HG03159 (cell line): ENCODE measurements around the gene SNRNP27.
"Not testable (repeated sequence)": the region's sequence is repeated elsewhere in the genome, so short reads cannot be mapped to it uniquely, and the experiment has no call there.

ENCODE experiments used
- ATAC-seq: cut with Tn5 transposase; IDR thresholded peaks from one replicate; pipeline ENCODE4 v1.9.1; 2021; ENCODE audit warnings: mild to moderate bottlenecking, moderate library complexity; ENCODE audit not compliant: unreplicated experiment

SNRNP27 gene, protein sequence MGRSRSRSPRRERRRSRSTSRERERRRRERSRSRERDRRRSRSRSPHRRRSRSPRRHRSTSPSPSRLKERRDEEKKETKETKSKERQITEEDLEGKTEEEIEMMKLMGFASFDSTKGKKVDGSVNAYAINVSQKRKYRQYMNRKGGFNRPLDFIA

DNA sequence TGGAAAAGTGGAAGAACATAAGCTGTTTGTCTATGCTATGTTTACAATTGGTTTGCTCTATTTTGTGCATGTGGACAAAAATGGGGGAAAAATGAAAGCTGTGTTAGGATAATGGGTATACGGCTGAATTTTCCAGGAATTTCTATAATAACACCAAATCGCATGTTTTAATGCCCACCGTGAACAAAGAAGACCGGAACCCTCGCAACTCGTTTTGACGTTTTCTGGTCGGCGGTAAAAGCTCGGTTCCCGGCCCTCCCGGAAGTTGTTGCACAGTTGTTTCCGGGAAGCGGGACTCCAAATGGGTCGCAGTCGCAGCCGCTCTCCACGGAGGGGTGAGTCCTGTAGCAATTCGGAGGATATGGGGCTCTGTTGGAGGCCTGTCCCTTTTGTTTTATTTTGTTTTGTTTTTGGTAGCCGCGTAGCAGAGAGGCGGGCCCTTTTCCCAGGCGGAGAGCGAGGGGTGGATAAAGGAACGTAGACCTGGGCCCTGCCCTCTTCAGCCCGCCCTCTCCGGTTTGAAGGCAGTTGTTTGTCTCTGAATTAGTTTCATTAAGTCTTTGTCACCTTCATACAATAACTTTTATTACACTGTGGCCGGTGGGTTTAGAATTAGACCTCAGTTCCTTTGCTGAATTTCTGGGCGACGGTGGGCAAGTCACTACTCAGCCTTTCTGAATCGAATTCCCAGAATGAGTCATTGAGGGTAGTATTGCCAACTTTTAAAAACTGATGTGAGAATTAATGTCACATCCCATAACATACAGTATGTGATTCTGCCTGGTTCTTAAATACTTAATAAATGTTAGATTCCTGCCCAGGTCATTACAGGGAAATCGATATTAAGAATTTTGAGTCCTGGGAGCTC lies at the start of gene SNRNP27:
Gene SNRNP27, plus strand, starts transcription at position 273 of the 868 bp plus-strand sequence. Its CDS starts 29 bp downstream, at position 302.
- ATAC-seq, result peak; percentile 66

DNA sequence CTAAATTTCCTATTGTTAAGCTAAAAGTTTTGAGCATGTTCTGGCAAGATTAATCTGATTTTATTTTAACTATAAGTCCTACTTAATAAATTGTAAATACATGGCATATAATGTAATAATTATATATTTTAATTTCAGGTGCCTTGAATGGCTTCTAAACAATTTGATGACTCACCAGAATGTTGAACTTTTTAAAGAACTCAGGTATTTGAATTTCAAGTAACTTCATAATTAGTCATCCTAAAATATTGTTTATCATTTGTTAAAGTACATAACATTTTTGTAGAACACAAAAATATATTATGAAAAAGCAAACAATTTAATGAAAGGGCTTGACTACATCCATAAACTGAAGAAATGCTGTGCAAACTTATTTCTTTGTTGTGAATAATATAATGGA lies 49.8 kb upstream of the SNRNP27 start:
- ATAC-seq, result no peak

DNA sequence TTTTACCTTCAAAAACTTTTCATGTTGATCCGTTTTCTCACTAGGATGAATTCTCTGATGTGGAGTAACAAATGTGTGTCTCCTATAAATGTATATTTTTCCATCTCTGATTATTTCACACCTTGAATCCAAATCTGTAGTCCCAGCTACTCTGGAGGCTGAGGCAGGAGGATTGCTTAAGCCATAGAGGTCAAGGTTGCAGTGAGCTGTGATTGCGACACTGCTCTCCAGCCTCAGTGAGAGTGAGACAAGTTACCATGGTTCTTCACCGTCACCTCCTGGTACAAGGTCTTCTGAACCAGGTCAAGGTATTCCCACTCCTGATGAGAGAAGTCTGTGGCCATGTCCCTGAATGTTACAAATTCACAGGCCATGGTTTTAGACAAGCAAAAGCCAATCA lies 49.2 kb upstream of the SNRNP27 start:
- no peak for ATAC-seq

DNA sequence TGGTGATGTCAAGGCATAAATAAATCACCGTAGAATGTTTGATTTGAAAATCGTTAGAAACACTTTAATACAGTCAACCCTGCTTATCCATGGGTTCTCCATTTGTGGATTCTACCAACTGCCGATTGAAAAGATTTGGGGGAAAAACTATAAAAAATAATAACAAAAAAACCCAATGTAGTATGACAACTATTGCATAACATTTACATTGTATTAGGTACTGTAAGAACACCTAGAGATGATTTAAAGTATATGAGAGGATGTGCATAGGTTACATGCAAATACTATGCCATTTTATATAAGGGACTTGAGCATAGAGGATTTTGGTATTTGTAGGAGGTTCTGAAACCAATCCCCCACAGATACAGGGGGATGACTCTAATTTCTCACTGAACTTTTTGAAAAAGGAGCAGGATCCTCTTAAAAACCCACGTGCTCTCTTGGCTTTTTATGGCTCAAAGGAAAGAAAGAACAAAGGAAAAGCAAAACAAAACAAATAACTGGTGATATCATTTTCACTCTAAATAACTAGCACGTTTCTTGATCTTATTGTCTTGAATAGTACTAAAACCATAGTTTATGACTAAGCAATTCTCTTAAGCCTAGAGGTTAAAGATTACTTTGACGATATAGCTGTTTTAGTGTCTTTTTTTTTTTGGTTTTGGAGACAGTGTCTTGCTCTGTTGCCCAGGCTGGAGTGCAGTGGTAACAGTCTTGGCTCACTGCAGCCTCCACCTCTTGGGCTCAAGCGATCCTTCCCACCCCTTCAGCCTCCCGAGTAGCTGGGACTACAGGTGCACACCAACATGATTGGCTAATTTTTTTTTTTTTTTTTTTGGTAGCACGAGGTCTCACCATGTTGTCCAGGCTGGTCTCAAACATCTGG lies 47.3 kb upstream of the SNRNP27 start:
- no peak for ATAC-seq

DNA sequence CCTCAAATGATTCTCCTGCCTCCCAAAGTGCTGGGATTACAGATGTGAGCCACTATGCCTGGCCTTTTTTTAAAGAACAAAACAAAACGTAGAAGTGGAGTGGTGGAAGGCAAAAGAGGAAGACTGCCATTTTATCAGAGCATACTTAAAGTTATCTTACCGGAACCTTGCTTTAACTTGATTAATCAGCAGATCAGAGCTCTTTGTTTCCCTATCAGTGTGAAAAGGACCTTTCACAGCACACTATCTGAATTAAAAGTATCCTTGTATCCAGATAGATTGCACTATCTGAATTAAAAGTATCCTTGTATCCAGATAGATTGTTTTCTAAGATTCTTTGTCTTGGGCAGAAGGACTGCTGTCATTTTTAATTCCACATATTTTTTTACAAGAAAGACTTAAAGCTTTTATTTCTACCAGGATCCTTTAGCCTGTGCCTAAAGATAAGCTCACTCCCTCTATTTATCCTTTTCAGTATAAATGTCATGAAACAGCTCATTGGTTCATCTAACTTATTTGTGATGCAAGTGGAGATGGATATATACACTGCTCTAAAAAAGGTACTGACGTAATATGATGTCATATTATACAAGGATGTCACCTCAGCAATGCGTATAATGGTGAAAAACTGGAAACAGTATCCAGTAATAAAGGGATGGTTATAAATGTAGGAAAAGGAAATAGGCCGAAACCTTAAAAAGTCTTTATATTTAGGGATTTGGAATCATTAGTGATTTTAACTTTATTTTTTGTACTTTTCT lies 46.5 kb upstream of the SNRNP27 start:
- ATAC-seq, result no peak

DNA sequence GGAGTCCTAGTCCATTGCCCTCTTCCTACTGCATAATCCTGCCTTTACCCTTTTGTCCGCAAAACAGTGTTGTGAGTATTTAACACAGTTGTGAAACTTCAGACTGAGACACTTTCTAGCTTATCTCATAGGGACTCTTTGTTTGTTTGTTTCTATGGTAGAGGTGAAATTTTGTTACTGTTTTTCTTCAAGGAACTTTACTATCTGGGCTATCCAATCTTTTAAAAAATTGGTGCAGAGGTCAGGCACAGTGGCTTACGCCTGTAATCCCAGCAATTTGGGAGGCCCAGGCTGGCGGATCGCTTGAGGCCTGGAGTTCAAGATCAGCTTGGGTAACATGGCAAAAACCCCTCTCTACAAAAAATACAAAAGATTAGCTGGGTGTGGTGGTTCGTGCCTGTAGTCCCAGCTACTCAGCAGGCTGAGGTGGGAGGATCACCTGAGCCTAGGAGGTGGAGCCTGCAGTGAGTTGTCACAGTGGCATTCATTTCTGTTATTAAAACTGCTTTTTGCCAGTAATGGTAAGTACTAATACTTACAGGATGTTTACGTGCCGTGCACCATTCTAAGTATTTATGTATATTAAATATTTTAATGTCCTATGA lies 45.5 kb upstream of the SNRNP27 start:
- no peak for ATAC-seq

DNA sequence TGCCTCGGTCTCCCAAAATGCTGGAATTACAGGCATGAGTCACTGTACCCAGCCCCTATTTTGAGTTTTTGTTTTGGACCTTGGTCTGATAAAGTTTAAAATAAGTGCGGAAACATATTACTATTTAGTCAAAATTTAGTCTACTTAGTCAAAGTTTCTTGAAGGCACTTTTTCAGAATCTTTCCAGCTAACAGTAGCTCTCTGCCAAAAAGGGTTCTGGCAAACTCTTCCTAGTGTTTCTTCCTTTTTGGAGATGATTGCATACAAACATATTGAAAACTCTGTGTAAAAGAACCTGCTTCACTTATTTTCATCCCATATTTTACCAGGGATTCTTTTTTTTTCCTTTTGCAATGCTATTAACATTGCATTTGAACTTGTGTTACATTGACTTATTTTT lies 35.5 kb upstream of the SNRNP27 start:
- no peak for ATAC-seq

DNA sequence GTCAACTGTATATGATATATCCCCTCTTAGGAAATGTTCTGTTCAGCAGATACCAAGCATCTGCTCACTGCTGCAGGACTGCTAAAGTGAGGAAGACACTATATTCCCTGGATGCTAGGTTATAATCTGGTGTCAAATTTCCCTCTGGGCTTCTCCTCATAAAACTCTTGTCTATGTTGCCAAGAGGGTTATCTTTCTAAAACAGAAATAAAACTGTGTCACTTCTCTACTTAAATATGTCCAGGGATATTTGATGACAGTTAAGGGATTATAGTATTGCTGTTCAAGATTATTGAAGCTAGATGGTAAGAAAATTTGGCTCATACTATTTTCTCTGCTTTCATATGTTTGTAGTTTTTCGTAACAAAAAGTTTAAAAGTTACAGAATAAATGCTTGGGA lies 30.5 kb upstream of the SNRNP27 start:
- ATAC-seq, result no peak

DNA sequence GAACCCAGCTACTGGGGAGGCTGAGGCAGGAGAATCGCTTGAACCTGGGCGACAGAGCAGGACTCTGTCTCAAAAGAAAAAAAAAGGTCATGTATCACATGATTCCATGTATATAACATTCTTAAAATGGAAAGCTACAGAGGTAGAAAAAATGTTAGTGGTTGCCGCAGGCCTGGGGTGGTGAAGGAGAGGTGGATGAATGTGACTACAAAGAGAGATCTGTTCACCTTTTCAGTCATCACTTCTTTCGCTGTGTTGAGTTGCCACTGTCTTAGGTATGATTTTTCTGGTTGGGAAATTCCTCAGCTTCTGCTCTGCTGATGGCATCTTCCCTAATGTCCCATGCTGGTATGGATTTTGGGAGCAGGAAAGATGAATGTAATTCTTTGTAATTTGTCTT lies 5.3 kb upstream of the SNRNP27 start:
- no peak for ATAC-seq

DNA sequence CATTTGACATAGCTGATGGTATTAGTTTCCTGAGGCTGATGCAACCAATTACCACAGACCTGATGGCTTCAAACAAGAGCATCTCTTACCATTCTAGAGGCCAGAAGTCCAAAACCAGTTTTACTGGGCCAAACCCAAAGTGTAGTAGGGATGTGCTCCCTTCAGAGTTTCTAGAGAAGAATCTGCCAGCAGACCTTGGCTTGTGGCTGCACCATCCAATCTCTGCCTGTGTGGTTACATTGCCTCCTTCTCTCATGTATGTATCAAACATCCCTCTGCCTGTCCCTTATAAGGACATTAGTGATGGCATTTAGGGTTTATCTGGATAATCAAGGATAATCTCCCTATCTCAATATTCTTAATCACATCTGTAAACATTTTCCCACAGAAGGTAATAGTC lies 4.5 kb upstream of the SNRNP27 start:
- no peak for ATAC-seq

DNA sequence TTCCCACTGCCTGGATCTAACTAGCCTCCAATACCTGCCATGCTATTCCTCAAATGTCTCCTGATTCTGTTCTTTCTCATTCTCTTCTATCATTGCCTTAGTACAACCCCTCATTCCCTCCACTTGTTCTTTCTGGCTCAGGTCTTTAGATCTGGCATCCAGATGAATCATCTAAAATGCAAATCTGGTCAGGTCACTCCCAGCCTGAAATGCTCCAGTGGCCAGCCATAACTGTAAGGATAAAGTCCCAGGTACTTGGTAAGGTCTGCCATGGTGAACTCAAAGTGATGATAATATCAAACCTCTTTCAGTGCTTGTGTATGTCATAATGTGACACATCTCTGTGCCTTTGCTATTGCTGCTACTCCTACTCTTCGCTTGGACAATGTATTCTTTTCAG lies 2.9 kb upstream of the SNRNP27 start:
- ATAC-seq, result no peak

DNA sequence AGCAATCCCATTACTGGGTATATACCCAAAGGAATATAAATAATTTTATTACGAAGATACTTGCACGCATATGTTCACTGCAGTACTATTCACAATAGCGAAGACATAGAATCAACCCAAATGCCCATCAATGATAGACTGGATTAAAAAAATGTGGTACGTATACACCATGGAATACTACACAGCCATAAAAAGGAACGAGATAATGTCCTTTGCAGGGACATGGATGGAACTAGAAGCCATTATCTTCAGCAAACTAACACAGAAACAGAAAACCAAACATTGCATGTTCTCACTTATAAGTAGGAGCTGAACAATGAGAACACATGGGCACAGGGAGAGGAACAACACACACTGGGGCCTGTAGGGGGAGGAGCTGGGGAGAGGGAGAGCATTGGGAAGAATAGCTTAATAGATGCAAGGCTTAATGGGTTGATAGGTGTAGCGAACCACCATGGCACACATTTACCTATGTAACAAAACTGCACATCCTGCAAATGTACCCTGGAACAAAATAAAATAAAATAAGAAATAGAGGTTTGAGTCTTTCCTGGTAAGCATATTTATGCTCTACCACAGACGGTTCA lies 825 bp upstream of the SNRNP27 start:
- not testable (repeated sequence) for ATAC-seq

DNA sequence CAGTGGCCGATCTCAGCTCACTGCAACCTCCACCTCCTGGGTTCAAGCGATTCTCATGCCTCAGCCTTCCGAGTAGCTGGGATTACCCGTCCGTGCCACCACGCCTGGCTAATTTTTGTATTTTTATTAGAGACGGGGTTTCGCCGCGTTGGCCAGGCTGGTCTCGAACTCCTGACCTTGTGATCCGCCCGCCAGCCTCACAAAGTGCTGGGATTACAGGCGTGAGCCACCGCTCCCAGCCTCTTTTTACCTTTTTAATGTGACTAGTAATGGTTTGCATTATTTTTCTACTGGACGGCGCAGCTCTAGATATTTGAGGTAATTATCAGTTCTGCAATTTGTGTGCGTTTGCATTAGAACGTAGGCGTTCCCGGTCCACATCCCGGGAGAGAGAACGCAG lies 981 bp downstream of the SNRNP27 start:
- not testable (repeated sequence) for ATAC-seq

DNA sequence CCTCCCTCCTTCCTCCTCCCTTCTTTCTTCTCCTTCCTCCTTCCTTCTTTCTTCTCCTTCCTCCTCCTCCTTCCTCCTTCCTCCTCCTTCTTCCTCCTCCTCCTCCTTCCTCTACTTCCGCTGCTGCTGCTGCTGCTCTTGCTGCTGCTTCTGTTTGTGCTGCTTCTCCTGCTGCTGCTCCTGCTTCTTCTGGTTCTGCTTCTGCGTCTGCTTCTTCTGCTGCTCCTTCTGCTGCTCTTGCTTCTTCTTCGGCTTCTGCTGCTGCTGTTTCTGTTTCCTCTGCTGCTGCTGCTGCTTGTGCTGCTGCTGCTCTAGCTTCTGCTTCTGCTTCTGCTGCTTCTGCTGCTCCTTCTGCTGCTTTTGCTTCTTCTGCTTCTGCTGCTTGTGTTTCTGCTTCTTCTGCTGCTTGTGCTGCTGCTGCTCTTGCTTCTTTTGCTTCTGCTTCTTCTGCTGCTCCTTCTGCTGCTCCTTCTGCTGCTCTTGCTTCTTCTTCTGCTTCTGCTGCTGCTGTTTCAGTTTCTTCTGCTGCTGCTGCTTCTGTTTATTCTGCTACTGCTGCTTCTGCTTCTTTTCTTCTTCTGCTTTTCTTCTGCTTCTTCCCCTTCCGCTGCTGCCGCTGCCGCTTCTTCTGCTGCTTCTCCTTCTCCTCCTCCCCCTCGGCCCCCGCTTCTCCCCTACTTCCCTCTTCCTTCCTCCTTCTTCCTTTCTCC lies 8.6 kb downstream of the SNRNP27 start:
- no peak for ATAC-seq

DNA sequence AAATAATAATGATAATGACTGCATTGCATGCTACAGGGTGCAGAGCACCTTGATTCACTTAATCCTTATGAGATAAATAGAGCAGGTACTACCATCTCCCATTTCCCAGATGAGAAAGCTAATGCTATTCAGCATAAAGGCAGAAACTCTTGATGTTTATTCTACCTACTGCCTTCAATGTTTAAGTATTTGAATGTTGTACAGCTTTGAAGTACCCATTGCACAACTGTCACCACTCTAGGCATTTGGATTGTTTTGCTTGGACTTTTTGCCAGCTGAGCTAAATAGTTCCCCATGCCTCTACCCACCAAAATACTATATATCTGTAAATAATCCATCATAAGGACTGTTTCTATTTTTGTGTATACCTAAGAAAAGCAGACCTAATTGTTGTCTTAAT lies 13.5 kb downstream of the SNRNP27 start:
- no peak for ATAC-seq

DNA sequence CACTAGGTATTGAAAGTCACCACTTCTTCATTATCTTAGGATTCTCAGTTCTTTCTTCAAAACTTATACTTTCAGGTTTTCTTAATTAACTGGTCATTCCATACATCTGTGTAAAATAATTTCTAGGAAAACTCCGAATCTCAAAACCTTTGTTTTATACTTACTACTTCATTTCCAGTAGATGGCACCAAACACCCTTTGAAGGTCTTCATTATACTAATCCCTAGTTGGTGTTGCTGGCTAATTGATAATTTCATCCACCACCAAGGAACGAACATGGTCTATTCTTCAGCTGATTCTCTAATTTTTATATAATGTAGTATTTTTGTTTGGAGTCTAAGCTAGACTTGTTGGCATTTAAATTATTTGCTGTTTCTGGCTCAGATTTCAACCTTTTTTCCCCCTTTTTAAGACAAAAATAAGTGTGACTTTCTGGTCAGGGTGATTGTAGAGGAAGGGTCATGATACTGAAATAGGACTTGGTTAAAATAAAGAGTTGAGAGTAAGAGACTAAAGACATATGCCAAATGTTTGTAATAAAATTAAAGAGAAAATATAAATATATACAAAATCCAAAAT lies 18.3 kb downstream of the SNRNP27 start:
- no peak for ATAC-seq

DNA sequence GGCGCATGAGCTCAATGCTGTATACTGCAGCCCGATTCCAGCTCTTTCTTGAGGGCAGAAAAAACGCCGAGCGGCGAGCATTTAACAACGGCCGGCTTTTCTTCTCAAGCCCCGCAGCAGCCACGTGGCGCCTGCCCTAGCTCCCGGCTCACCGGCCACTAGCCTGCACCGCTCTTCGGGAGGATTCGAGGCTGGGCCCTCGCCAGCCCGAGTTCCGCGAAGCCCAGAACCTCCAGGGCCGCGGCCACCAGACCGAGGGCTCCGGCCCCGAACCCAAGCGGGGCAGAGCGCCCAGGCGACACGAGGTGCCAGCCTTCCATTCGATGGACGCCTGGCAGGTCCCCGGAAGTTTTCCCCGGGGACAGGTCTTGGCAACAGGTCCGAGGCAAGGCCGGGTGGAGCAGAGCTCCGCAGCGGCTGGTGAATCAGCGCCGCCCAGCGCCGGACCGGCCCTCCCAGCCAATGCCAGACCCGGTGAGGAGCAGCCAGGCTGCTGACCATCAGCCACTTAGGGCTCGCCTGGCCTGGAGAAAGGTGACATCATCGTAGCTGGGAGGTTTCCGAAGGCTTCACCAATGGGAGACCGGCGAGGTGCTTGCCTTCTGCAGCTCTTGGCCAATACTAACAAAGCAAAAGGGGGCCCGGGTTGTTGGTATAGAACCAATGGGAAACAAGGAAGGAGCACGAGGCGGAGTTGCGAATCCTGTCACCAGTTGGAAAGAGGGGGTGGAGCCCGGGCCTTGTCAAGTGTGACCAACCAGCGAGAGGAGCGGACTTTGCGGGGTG lies 20.6 kb downstream of the SNRNP27 start:
- peak; percentile 84 for ATAC-seq
